Measurements from ENCODE around the gene RPS6KL1. TPM values are rescaled to one million over a fixed set of nuclear protein-coding genes. Genes with fewer than 3 reads are reported as not detected.
A peak's percentile ranks its signal among the peaks of the same experiment; 100 is the strongest.

The RPS6KL1 gene
- total RNA-seq, 2 experiments from 2014 or later = 4.2 to 4.9 TPM

DNA sequence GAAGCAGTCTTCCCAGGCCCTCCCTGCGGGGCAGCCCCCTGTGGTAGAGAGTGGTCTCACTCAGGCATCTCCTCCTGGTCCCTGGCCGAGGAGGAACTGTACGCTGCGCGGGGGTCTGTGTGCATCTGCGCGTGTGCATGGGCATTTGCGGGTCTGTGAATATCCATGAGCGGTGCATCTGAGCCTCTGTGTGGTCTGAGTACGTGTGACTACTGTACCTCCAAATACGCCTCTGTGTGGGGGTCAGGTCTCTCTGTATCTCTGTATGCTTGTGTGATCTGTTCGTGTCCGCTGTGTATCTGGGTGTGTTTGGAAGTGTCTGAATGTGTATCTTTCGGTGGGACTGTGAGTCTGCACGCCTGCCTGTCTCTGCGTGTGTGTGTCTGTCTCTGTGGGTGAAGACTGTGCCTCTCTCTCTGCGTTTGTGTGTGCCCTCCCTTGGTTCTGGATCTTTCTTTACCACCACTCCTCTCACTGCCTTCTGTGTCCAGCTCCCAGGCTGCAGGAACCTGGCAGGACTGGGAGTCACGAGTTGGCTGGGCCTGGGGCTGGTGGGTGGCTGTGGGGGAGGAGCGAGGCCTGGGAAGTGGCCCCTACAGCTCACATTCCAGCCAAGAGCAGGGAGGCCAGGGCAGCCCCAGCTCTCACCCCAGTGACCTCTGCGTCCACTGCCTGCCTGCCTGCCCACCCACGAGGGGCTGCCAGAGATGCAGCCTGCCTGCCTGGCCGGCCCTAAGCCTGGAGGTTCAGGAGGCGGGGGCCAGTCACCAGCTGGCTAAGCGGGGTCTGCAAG is 33.4 kb upstream of the RPS6KL1 start:
- H3K4me3 Mint-ChIP-seq = no peak overlapping the region

DNA sequence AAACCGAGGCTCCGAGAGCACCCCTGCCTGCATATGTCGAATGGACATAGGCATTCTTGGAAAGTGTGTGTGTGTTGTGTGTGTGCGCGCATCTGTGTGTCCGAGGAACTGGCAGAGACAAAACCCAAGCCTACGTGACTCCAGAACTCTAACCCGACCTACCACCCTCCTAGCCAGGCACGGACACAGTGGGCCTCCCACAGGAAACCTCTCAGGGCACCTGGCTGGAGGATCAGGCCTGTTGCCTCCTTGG is 32.9 kb upstream of the RPS6KL1 start:
- H3K27me3 Mint-ChIP-seq = peaks cover 6% of the 10 kb centered on the region
- H3K36me3 Mint-ChIP-seq = no peaks in the 10 kb centered on the region
- no peaks in the 10 kb centered on the region for H3K4me1 Mint-ChIP-seq (ENCODE audit: low read depth)
- ChIA-PET CTCF (interaction anchor here (1.5 to 2.7 kb wide), 2 partner anchors 11 to 14 kb away, joined by 3 to 19 read pairs; no protein-coding TSS in a partner anchor), POLR2A (interaction anchor here (1.5 kb wide), 1 partner anchor 14 kb away, joined by 3 read pairs; no protein-coding TSS in a partner anchor)
- intact Hi-C loops (cut with micrococcal nuclease) = no loop called here
- H3K27ac Mint-ChIP-seq = no peak overlapping the region
- H3K4me3 Mint-ChIP-seq = no peak overlapping the region
- H3K9me3 Mint-ChIP-seq = no peaks in the 10 kb centered on the region
- no peak for DNase-seq

More for the DNA sequence above, 33.4 kb upstream of the RPS6KL1 start:
- Mint-ChIP-seq H3K4me1 (ENCODE audit: low read depth) (no peaks in the 10 kb centered on the region), H3K9me3 (no peaks in the 10 kb centered on the region), H3K27me3 (peaks cover 6% of the 10 kb centered on the region), H3K27ac (no peak overlapping the region), H3K36me3 (no peaks in the 10 kb centered on the region)
- no peak for DNase-seq
- intact Hi-C loops (cut with micrococcal nuclease) = no loop called here
- ChIA-PET CTCF (interaction anchor here (1.5 kb wide), 1 partner anchor 14 kb away, joined by 3 read pairs; no protein-coding TSS in a partner anchor), POLR2A (no interaction called here)

DNA sequence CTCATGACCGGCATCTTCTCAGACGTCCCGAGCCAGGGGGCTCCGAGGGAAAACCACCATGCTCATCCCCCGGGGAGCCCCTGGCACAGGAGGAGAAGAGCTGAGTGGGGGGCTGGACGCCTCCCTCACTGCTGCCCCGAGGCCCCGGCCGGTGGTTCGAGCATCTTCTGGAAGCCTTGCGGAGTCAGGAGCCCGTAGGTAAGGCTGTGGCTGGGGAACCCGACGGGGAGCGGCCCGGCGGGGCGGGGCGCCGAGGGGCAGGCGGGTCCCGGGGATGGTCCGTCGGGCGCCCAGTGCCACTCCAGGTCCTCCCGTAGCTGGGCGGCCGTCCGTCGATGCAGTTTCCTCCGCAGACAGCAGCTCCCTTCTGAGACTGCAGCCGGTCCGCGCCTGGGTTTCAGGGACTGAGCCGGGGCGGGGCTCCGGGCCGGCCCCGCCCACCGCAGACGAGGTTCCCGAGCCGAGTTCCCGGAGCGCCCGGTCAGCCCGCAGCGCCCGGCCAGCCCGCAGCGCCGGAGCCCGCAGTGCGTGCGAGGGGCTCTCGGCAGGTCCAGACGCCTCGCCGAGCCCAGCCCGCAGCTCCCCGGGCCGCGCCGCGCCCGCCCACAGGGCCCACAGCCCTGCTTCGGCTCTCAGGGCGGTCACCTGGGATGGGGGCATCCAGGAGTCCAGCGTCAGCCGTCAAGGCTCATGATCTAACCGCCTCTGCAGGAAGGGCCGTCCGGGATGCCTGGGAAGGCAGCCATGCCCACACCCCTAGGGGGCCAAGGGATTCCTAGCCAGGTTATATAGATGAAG is 32.4 kb upstream of the RPS6KL1 start, which contains the start of gene PGF:
PGF (minus strand) TSS at position 369 of the 798 bp plus-strand sequence; CDS start at position 14, 355 bp downstream.
- Mint-ChIP-seq H3K4me3 (peak within 1 kb of the TSS; percentile 26), H3K27me3 (peaks cover 6% of the 10 kb centered on the region), H3K9me3 (no peaks in the 10 kb centered on the region), H3K4me1 (ENCODE audit: low read depth) (no peaks in the 10 kb centered on the region), H3K27ac (no peak within 1 kb of the TSS), H3K36me3 (no peaks in the 10 kb centered on the region)
- ChIA-PET CTCF (interaction anchor here (1.5 to 2.7 kb wide), 2 partner anchors 10 to 13 kb away, joined by 3 to 19 read pairs; no protein-coding TSS in a partner anchor), POLR2A (interaction anchor here (1.5 kb wide), 1 partner anchor 14 kb away, joined by 3 read pairs; no protein-coding TSS in a partner anchor)
- intact Hi-C loops (cut with micrococcal nuclease) = no loop called here
- DNase-seq = peak; percentile 44

DNA sequence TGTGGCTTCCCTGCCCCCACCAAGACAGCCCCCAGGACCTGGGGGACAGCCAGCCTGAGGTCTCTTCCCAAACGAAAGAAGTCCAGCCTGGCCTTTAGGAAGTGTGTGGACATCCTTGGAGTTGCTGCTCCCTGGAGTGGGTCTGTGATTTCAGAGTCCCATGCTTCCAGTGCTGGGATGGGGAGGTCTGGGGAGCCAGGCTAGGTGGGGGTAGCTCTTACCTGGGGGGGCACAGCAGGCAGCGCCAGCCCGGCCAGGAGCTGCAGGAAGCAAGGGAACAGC is 31.8 kb upstream of the RPS6KL1 start:
- intact Hi-C loops (cut with micrococcal nuclease) = no loop called here
- H3K9me3 Mint-ChIP-seq = no peaks in the 10 kb centered on the region
- ChIA-PET POLR2A (interaction anchor here (1.5 kb wide), 1 partner anchor 13 kb away, joined by 3 read pairs; no protein-coding TSS in a partner anchor), CTCF (interaction anchor here (2.7 kb wide), 1 partner anchor 10 kb away, joined by 19 read pairs; no protein-coding TSS in a partner anchor)
- H3K4me1 Mint-ChIP-seq (ENCODE audit: low read depth) = no peaks in the 10 kb centered on the region
- DNase-seq = no peak
- peaks cover 6% of the 10 kb centered on the region for H3K27me3 Mint-ChIP-seq
- no peak overlapping the region for H3K27ac Mint-ChIP-seq
- peak overlapping the region; percentile 26 for H3K4me3 Mint-ChIP-seq
- H3K36me3 Mint-ChIP-seq = no peaks in the 10 kb centered on the region

DNA sequence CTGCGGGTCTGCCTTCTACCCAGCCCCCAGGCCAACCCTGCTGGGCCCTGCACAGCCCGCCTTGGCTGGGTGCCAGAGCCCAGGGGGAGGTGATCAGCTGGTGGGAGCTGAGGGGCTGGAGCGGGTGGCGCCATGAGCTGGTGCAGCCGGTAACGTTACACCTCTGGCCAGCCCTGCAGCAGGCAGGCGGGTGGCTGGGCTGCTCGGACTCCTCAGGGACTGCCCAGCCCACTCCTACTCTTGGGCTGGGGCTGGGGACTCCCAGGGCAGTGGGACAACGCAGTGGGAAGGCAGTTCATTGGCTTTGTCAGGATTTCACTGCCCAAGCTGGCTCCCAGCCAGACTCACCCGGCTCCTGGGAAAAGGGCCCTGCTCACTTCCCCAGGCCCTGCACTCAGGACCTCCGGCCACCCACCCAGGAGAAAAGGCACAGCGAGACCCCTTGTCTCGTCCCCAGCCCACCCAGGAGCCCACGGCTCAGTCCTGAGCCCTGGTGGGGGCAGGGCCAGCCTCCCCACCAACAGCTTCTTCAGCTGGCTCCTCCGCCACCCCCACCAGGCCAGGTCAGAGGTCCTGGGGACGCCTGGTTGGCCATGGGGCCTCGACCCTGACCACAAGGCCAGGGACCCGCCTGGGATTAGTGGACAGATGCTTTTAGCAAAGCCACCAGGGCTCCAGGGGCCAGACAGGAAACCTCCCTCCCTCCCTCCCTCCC is 31.3 kb upstream of the RPS6KL1 start:
- Mint-ChIP-seq H3K27me3 (peaks cover 6% of the 10 kb centered on the region), H3K4me1 (ENCODE audit: low read depth) (no peaks in the 10 kb centered on the region), H3K36me3 (no peaks in the 10 kb centered on the region), H3K9me3 (no peaks in the 10 kb centered on the region), H3K27ac (no peak overlapping the region), H3K4me3 (no peak overlapping the region)
- ChIA-PET POLR2A (interaction anchor here (0.5 to 1.5 kb wide), 2 partner anchors 13 to 1508 kb away, joined by 3 to 4 read pairs; no protein-coding TSS in a partner anchor), CTCF (interaction anchor here (1.0 to 2.7 kb wide), 2 partner anchors 9 to 48 kb away, joined by 3 to 19 read pairs; no protein-coding TSS in a partner anchor)
- intact Hi-C loops (cut with micrococcal nuclease) = no loop called here
- no peak for DNase-seq

DNA sequence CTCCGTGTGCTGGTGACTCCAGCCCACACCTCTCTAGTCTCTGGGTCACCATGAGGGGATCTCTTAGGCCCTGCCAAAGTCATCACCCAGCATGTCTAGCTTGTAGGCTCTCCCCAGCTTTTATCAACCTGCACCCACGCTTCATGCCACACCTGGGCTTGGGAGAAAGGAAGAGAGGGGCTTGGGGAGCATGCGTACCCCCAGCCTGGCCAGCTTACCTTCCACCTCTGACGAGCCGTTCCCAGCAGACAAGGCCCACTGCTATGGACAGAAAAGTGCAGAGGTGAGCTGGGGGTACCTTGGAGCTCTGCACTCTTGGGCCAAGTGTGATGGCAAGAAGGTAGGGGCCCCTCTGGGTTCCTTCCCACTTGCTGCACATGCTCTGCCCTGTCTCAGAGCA is 30.6 kb upstream of the RPS6KL1 start:
- DNase-seq = no peak
- intact Hi-C loops (cut with micrococcal nuclease) = no loop called here
- Mint-ChIP-seq H3K36me3 (no peaks in the 10 kb centered on the region), H3K9me3 (no peaks in the 10 kb centered on the region), H3K27me3 (peaks cover 6% of the 10 kb centered on the region), H3K4me1 (ENCODE audit: low read depth) (no peaks in the 10 kb centered on the region), H3K4me3 (no peak overlapping the region), H3K27ac (no peak overlapping the region)
- CTCF ChIA-PET = interaction anchor here (0.6 to 2.7 kb wide), 3 partner anchors 8 to 168 kb away, joined by 3 to 19 read pairs (median 3); no protein-coding TSS in a partner anchor
- POLR2A ChIA-PET = interaction anchor here (0.5 kb wide), 1 partner anchor 1507 kb away, joined by 4 read pairs; no protein-coding TSS in a partner anchor

DNA sequence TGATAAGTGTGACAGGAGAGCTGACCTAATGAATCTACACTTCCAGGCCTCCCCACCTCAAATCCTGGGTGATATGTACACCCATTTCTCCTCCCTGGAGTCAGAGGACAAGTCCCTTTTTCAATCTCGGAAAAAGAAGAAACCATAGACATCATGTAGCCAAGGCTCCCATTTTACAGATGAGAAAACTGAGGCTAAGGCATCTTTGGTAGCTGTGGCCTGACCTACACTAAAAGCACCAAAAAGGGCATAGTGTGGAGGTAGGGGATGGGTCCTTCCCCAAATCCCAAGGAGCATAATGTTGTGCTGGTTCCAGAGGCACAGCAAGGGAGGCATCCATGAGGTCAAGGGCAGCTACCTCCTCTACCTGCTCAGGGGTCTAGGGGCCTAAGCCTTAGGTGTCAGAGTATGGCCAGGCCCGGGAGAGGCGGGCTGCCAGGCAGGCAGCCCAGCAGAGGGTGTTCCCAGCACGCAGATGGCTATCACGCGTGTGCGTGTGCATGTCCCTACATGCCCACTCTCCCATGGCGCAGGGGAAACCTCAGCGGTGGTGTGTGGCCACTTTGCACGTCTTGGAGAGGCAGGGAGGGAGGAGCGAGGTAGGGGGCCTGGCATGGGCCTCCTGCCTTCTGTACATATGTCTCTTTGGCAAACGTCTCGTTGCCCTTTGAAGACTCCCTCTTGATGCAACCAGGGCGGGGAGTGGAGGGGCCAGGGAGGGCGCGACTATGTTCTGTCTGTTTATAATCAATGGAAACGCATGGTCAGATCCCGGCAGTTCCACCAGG is 29.8 kb upstream of the RPS6KL1 start:
- H3K9me3 Mint-ChIP-seq = no peaks in the 10 kb centered on the region
- H3K4me1 Mint-ChIP-seq (ENCODE audit: low read depth) = no peaks in the 10 kb centered on the region
- no peak for DNase-seq
- CTCF ChIA-PET = interaction anchor here (0.6 to 2.7 kb wide), 4 partner anchors 8 to 168 kb away, joined by 3 to 19 read pairs (median 4); no protein-coding TSS in a partner anchor
- no peak overlapping the region for H3K4me3 Mint-ChIP-seq
- intact Hi-C loops (cut with micrococcal nuclease) = no loop called here
- H3K27ac Mint-ChIP-seq = no peak overlapping the region
- POLR2A ChIA-PET = interaction anchor here (0.6 kb wide), 1 partner anchor 16 kb away, joined by 4 read pairs; no protein-coding TSS in a partner anchor
- H3K27me3 Mint-ChIP-seq = peaks cover 6% of the 10 kb centered on the region
- H3K36me3 Mint-ChIP-seq = no peaks in the 10 kb centered on the region

DNA sequence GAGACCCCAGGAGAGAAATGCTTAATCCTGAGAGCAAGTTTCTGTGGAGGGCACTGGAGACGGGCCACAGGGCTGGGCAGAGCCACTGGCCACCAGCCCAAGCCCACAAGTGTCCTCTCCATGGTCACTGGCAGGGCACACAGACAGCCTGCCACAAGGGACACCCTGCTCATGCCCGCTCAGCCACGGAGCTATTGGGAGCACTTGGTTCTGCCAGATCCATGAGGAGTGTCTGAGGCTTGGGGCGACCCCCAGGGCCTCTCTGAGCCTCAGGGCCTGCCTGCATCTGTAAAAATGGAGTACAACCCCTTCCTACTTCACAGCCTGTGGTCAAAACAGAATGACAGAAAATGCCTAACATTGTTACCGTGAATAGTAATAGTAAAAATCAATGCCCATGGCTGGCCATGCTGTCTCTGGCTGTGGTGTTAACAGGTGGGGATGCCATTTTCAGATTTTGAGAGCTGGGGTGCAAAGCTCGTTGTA is 29.2 kb upstream of the RPS6KL1 start:
- Mint-ChIP-seq H3K27me3 (peaks cover 6% of the 10 kb centered on the region), H3K4me3 (no peak overlapping the region), H3K27ac (no peak overlapping the region), H3K4me1 (ENCODE audit: low read depth) (no peaks in the 10 kb centered on the region), H3K9me3 (no peaks in the 10 kb centered on the region), H3K36me3 (no peaks in the 10 kb centered on the region)
- CTCF ChIA-PET = interaction anchor here (0.9 to 1.2 kb wide), 3 partner anchors 10 to 142 kb away, joined by 3 to 5 read pairs (median 4); no protein-coding TSS in a partner anchor
- DNase-seq = no peak
- POLR2A ChIA-PET = interaction anchor here (0.6 kb wide), 1 partner anchor 17 kb away, joined by 4 read pairs; no protein-coding TSS in a partner anchor
- intact Hi-C loops (cut with micrococcal nuclease) = no loop called here

DNA sequence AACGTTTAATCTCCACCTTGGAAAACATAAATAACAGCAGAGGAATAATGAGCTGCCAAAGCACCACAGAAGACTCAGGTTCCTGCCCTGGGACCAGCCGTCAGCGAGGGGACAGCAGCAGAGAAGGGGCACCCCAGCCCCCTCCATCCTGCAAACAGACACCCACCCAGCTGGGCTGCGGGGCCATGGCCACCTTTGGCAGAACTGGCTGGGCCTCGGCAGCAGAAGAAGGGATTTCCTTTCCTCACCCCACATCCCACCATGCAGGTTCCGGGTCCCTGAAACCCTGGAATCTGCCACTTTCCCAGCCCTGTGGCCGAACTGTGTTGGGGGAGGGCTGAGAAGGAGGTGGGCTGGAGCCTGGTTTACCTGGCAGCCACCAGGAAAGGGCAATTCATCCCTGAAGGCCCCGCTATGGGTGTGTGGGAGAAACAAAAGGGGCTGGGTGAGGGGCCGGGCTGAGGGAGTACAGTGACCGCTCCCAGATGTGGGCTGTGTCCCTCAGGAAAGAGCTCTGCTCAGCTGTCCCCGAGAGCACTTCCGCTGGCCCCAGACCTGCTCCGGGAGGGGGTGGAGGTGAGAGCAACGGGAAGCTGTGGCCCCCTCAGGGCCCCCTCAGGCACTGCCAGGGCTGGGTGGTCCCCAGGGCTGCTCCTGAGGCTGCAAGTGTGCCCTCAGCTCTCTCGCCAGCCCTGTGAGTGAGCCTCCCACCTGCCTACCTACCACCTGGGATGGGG is 28.6 kb upstream of the RPS6KL1 start:
- CTCF ChIA-PET = interaction anchor here (0.9 to 1.2 kb wide), 4 partner anchors 9 to 142 kb away, joined by 3 to 5 read pairs (median 4); no protein-coding TSS in a partner anchor

DNA sequence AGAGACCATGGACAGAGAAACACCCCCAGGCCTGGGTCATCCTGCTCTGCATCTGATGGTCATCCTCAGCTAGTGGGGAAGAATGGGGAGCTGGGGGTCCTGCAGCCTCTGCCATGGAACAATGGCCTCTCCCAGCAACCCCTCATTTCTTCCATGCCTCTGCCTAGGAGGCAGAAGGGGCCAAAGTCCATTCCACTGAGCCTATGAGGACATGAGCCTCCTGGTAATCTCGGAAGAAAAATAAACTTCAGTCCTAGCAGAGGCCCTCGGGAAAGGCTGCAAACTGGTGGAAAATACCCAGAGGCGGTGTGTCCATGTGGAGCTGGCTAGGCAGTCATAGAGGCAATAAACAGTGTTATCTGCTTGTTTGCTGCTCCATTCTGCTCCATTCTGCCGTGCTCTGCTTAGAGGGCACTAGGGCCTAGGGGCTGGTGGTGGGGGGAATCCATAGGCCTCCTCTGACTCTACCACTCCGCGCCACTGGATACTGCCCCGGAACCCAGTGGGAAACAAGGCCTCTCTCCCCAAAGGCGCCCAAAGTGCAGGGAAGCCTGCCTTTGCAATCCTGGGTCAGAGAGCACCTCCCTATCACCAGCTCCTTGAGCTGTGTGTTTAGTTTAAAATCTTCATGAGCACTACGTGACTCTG is 27.9 kb upstream of the RPS6KL1 start:
- intact Hi-C loops (cut with micrococcal nuclease) = no loop called here
- Mint-ChIP-seq H3K27ac (no peak overlapping the region), H3K4me1 (ENCODE audit: low read depth) (peaks cover 5% of the 10 kb centered on the region), H3K27me3 (peaks cover under 1% of the 10 kb centered on the region), H3K9me3 (no peaks in the 10 kb centered on the region), H3K36me3 (no peaks in the 10 kb centered on the region), H3K4me3 (no peak overlapping the region)
- ChIA-PET CTCF (interaction anchor here (0.9 kb wide), 1 partner anchor 137 kb away, joined by 3 read pairs; no protein-coding TSS in a partner anchor), POLR2A (no interaction called here)
- DNase-seq = no peak

More for the DNA sequence above, 28.6 kb upstream of the RPS6KL1 start:
- Mint-ChIP-seq H3K27ac (no peak overlapping the region), H3K9me3 (no peaks in the 10 kb centered on the region), H3K27me3 (peaks cover 6% of the 10 kb centered on the region), H3K36me3 (no peaks in the 10 kb centered on the region), H3K4me1 (ENCODE audit: low read depth) (peaks cover under 1% of the 10 kb centered on the region), H3K4me3 (no peak overlapping the region)
- POLR2A ChIA-PET = no interaction called here
- DNase-seq = no peak
- intact Hi-C loops (cut with micrococcal nuclease) = no loop called here
